ENCODE results near the gene C2orf78.
A peak's percentile ranks its signal among the peaks of the same experiment; 100 is the strongest.

The C2orf78 gene

DNA sequence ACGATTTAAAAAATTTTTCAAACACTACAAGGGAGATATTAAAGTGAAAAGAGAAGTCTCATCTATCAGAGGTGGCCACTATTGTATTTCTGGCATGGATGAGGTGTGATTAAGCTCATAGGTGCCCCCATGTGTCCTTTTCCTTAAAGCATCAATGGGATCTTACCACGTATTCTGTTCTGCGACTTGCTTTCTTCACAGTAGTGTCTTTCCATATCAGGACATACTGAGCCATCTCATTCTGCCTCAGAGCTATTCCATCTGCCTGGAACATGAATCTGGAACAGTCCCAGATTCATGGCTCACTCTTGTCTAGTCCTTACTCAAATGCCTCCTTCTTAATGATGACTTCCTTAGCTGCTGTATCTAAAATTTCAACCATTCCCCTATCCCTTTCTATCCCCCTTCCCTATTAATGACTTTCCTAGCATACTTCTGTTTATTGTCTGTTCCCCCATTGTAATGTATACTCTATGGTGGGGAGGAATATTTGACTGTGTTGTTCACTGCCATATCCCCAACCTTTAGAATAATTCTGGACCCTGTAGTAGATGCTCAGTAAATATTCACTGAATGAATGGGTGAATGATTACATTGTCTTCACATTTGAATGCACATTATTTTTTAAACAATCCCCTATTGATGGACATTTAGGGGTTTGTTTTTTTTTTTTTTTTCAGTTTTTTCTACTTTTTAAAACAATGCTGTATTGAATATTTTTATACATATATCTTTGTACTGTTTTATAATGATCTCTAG lies 55.8 kb downstream of the C2orf78 start:
- peaks cover 2% of the 10 kb centered on the region for H3K36me3 Mint-ChIP-seq
- H3K4me3 Mint-ChIP-seq = no peak overlapping the region
- H3K27me3 Mint-ChIP-seq = no peaks in the 10 kb centered on the region
- H3K9me3 Mint-ChIP-seq (ENCODE audit: low read depth) = no peaks in the 10 kb centered on the region
- H3K4me1 Mint-ChIP-seq (ENCODE audit: low read depth) = peaks cover 21% of the 10 kb centered on the region
- no peak overlapping the region for H3K27ac Mint-ChIP-seq

DNA sequence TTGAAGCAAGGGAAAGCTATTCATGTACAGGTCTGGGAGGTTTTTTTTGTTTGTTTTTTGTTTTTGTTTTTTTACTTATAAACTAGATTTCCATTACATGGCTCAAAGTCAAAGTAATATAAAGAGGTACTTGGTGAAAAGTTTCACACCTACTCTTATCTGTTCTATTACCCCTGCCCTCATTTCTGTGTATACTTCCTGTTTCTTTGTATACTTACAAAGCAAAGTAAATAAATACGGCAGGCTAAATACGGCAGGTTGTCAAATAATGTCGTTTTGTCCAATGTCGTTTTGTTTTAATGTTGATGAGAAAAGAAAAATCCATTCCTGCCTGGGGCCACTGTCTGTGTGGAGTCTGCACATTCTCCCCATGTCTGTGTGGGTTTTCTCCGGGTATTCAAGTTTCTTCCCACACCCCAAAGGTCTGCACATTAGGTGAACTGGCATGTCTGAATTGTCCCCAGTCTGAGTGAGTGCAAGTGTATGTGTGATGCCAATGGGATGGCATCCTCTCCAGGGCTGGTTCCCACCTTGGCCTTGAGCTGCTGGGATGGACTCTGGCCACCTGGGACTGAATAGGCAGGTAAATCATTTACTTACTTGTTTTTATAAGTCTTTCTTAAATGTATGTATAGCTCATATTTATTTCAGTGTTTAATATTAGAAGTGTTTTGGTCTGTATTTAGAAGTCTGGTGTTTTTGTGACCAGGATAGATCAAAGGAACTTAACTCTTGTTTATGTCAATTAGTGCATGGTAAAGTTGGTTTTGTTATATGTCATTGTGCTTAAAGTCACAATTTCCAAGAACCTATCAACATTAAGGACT lies 58.1 kb downstream of the C2orf78 start:
- Mint-ChIP-seq H3K36me3 (peaks cover 4% of the 10 kb centered on the region), H3K4me3 (no peak overlapping the region), H3K4me1 (ENCODE audit: low read depth) (peaks cover 17% of the 10 kb centered on the region), H3K27me3 (no peaks in the 10 kb centered on the region), H3K27ac (peak overlapping the region; percentile 38), H3K9me3 (ENCODE audit: low read depth) (no peaks in the 10 kb centered on the region)

GRCh38 chr2:73842739-73843019 lies 58.7 kb downstream of the C2orf78 start:
- peaks cover 4% of the 10 kb centered on the region for H3K36me3 Mint-ChIP-seq
- H3K9me3 Mint-ChIP-seq (ENCODE audit: low read depth) = no peaks in the 10 kb centered on the region
- H3K4me3 Mint-ChIP-seq = no peak overlapping the region
- H3K4me1 Mint-ChIP-seq (ENCODE audit: low read depth) = peaks cover 16% of the 10 kb centered on the region
- no peak overlapping the region for H3K27ac Mint-ChIP-seq
- H3K27me3 Mint-ChIP-seq = no peaks in the 10 kb centered on the region

- Mint-ChIP-seq H3K36me3 (peaks cover 4% of the 10 kb centered on the region), H3K9me3 (ENCODE audit: low read depth) (no peaks in the 10 kb centered on the region)
Measured at GRCh38 chr2:73844087-73844486, 60.1 kb downstream of the C2orf78 start.

GRCh38 chr2:73850009-73850408 lies 66.0 kb downstream of the C2orf78 start:
- no peak overlapping the region for H3K27ac Mint-ChIP-seq
- H3K36me3 Mint-ChIP-seq = peaks cover 9% of the 10 kb centered on the region
- H3K9me3 Mint-ChIP-seq (ENCODE audit: low read depth) = no peaks in the 10 kb centered on the region
- no peaks in the 10 kb centered on the region for H3K27me3 Mint-ChIP-seq
- H3K4me1 Mint-ChIP-seq (ENCODE audit: low read depth) = peaks cover 4% of the 10 kb centered on the region
- H3K4me3 Mint-ChIP-seq = no peak overlapping the region

More at GRCh38 chr2:73844087-73844486, 60.1 kb downstream of the C2orf78 start:
- H3K27ac Mint-ChIP-seq = no peak overlapping the region
- no peak overlapping the region for H3K4me3 Mint-ChIP-seq
- peaks cover 9% of the 10 kb centered on the region for H3K4me1 Mint-ChIP-seq (ENCODE audit: low read depth)
- H3K27me3 Mint-ChIP-seq = no peaks in the 10 kb centered on the region

DNA sequence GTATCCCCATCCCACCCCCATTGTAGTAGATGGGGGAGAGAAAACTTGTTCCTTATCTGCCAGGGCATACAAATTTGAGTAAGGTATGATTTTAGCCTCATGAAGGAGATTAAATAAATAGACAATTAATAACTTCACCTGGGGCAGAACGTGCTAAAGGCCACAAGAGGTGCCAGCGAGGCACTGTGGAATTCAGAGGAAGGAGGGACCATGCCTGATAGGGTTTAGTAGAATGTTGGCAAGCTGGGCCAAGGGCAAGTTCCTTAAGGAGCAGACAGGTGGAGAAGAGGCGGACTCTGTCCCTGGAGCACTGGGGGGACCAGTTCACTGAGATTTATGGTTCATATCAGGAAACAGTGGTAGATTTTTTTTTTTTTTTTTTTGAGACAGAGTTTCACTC lies 67.3 kb downstream of the C2orf78 start:
- peaks cover 16% of the 10 kb centered on the region for H3K36me3 Mint-ChIP-seq
- H3K4me1 Mint-ChIP-seq (ENCODE audit: low read depth) = peaks cover 10% of the 10 kb centered on the region
- peak overlapping the region; percentile 42 for H3K27ac Mint-ChIP-seq
- no peaks in the 10 kb centered on the region for H3K27me3 Mint-ChIP-seq
- H3K9me3 Mint-ChIP-seq (ENCODE audit: low read depth) = no peaks in the 10 kb centered on the region
- no peak overlapping the region for H3K4me3 Mint-ChIP-seq

GRCh38 chr2:73852020-73852419 lies 68.0 kb downstream of the C2orf78 start:
- H3K4me3 Mint-ChIP-seq = no peak overlapping the region
- H3K27me3 Mint-ChIP-seq = no peaks in the 10 kb centered on the region
- no peaks in the 10 kb centered on the region for H3K9me3 Mint-ChIP-seq (ENCODE audit: low read depth)
- H3K4me1 Mint-ChIP-seq (ENCODE audit: low read depth) = peaks cover 15% of the 10 kb centered on the region
- no peak overlapping the region for H3K27ac Mint-ChIP-seq
- peaks cover 19% of the 10 kb centered on the region for H3K36me3 Mint-ChIP-seq

GRCh38 chr2:73855526-73855925 lies 71.5 kb downstream of the C2orf78 start:
- H3K4me1 Mint-ChIP-seq (ENCODE audit: low read depth) = peaks cover 29% of the 10 kb centered on the region
- H3K9me3 Mint-ChIP-seq (ENCODE audit: low read depth) = no peaks in the 10 kb centered on the region
- no peak overlapping the region for H3K4me3 Mint-ChIP-seq
- H3K36me3 Mint-ChIP-seq = peaks cover 30% of the 10 kb centered on the region
- no peaks in the 10 kb centered on the region for H3K27me3 Mint-ChIP-seq
- peak overlapping the region; percentile 19 for H3K27ac Mint-ChIP-seq

GRCh38 chr2:73856214-73856613 lies 72.2 kb downstream of the C2orf78 start:
- no peaks in the 10 kb centered on the region for H3K27me3 Mint-ChIP-seq
- H3K4me3 Mint-ChIP-seq = no peak overlapping the region
- peaks cover 30% of the 10 kb centered on the region for H3K4me1 Mint-ChIP-seq (ENCODE audit: low read depth)
- H3K27ac Mint-ChIP-seq = no peak overlapping the region
- no peaks in the 10 kb centered on the region for H3K9me3 Mint-ChIP-seq (ENCODE audit: low read depth)
- peaks cover 27% of the 10 kb centered on the region for H3K36me3 Mint-ChIP-seq

DNA sequence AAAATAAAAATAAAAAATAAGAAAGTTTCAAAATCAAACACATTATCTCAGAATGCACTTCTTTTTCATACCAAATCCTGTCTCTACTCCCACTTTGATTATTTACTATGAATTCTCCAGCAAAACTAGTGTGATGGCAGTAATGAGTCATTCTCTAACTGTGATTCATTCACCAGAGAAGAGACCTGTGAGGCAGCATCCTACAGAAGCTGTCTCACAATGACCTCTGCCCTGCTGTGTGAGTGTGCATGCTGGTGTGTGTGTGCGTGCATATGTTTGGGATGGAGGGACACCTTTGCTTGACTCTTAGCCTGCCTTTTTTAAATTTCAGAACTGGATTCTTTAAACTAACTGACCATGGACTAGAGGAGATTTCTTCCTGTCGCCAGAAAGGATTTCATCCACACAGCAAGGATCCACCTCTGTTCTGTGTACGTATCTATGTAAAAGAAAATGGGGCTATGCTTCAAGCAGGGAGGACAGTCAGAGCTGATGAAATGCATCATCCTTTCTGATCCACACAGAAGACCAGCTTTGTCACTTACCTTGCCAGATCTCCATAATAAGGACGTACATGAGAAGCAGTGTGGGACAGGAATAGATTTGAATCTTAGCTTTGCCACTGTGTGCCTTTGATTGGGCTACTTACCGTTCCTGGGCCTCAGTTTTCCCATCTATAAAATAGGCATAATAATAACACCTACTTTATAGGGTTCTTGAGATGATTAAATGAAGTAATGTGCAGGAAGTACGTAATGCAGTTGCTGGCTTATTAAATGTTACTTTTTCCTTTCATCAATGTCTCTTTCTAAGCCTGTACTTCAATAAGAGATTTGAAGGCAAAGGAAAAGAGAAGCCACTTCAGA lies 76.0 kb downstream of the C2orf78 start:
- H3K27ac Mint-ChIP-seq = peak overlapping the region; percentile 35
- peaks cover 28% of the 10 kb centered on the region for H3K4me1 Mint-ChIP-seq (ENCODE audit: low read depth)
- H3K27me3 Mint-ChIP-seq = no peaks in the 10 kb centered on the region
- H3K36me3 Mint-ChIP-seq = peaks cover 36% of the 10 kb centered on the region
- H3K4me3 Mint-ChIP-seq = peak overlapping the region; percentile 33
- H3K9me3 Mint-ChIP-seq (ENCODE audit: low read depth) = no peaks in the 10 kb centered on the region

DNA sequence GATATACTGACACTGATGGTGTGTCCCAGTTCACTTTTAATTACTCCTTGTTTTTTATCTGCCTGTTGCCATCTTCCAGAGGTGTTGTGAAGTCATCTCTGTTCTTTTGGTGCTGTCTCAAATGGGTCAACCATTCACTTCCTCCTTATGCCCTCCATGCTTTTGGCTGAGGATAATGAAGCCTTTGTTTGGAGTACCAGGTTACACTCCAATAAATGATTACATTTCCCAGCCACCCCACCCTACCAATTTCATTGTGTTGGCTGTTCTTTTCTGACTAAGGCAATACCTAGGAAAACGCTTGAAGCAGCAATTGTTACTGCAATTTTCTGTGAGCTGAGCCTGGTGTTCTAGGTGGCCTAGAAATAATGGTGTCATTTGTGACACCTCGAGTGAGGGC lies 79.0 kb downstream of the C2orf78 start:
- Mint-ChIP-seq H3K9me3 (ENCODE audit: low read depth) (no peaks in the 10 kb centered on the region), H3K4me1 (ENCODE audit: low read depth) (peaks cover 17% of the 10 kb centered on the region), H3K27ac (no peak overlapping the region)

More for the DNA sequence above, 79.0 kb downstream of the C2orf78 start:
- Mint-ChIP-seq H3K36me3 (peaks cover 27% of the 10 kb centered on the region), H3K27me3 (no peaks in the 10 kb centered on the region), H3K4me3 (no peak overlapping the region)
